KMS-11 (cell line): ENCODE measurements around the gene ADISSP.

Experiments
- H2AFZ ChIP-seq: fragments of 200-600 bp; sonication (generic); 2 replicates; pipeline ENCODE4 v1.6.1; 2016; ENCODE audit warnings: antibody characterized with exemption, mixed run types, low read depth
- H3K27ac ChIP-seq: fragments of 200-600 bp; sonication (generic); 2 replicates; pipeline ENCODE4 v1.6.1; 2016; ENCODE audit warnings: mild to moderate bottlenecking, mixed run types
- H3K27me3 ChIP-seq: fragments of 200-600 bp; sonication (generic); 2 replicates; pipeline ENCODE4 v1.6.1; 2017; ENCODE audit warnings: mild to moderate bottlenecking, low read depth, mixed run types, moderate library complexity; ENCODE audit not compliant: insufficient read depth
- H3K36me3 ChIP-seq: fragments of 200-600 bp; sonication (generic); 2 replicates; pipeline ENCODE4 v1.6.1; 2017; ENCODE audit warnings: mild to moderate bottlenecking, mixed run types; ENCODE audit not compliant: insufficient read depth
- H3K4me1 ChIP-seq: fragments of 200-600 bp; sonication (generic); 2 replicates; pipeline ENCODE4 v1.6.1; 2016; ENCODE audit warnings: mild to moderate bottlenecking, low read depth, mixed run types; ENCODE audit not compliant: poor library complexity, severe bottlenecking
- H3K4me2 ChIP-seq: fragments of 200-600 bp; sonication (generic); 2 replicates; pipeline ENCODE4 v1.7.0; 2016; ENCODE audit warnings: mild to moderate bottlenecking, mixed run types
- H3K4me3 ChIP-seq: fragments of 200-600 bp; sonication (generic); IDR thresholded peaks from 2 replicates; pipeline ENCODE4 v1.6.1; 2017; ENCODE audit warnings: low read depth, low read length, mixed read lengths; ENCODE audit not compliant: insufficient read depth
- H3K79me2 ChIP-seq: fragments of 200-600 bp; sonication (generic); 2 replicates; pipeline ENCODE4 v1.6.1; 2016; ENCODE audit warnings: low read depth, mixed run types; ENCODE audit not compliant: insufficient read depth
- H3K9ac ChIP-seq: fragments of 200-600 bp; sonication (generic); 2 replicates; pipeline ENCODE4 v1.6.1; 2016; ENCODE audit warnings: mild to moderate bottlenecking, mixed run types
- H4K20me1 ChIP-seq: fragments of 200-600 bp; sonication (generic); 2 replicates; pipeline ENCODE4 v1.6.1; 2016; ENCODE audit warnings: mild to moderate bottlenecking, mixed run types; ENCODE audit not compliant: insufficient read depth
- TF ChIP-seq, protein P1 (sequence below): fragments of 200-600 bp; sonication (generic); conservative IDR thresholded peaks from 2 replicates; pipeline ENCODE4 v1.6.1; 2017; ENCODE audit warnings: low read depth, mild to moderate bottlenecking, antibody characterized with exemption, low read length, moderate library complexity, mixed read lengths

Gene ADISSP

DNA sequence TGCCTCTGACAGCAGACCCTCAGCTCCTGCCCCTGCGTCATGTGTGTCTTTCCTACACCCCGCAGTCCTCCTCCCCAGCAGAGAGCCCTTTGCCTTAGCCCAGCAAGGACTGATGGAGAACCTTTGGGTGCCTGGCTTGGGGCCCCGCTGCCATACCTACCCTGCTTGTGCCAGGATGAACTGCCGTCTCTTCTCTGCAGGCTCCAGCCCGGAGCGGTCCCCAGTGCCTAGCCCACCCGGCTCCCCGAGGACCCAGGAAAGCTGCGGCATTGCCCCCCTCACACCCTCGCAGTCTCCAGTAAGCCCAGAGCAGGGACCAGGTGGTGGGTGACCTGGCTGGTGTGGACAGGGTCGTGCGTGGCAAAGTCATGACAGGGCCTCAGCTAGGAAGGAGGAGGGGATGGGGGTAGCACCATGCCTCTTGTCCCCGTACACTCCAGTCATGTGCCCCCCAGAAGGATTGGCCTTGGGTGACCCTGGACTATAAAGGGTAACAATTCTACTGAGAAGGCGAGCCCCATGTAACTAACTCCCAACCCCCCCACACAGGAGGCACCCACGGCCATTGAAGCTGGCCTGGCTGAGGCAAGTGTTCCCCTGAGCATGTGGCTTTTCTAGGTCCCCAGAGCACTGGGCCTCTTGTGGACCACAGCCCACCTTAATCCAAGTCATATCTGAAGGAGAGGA is 26.8 kb downstream of the ADISSP start:
- H3K36me3 ChIP-seq, result no peaks in the 10 kb centered on the region
- no peak overlapping the region for H3K4me2 ChIP-seq
- no peak overlapping the region for H3K4me3 ChIP-seq
- TF ChIP-seq, protein P1, sequence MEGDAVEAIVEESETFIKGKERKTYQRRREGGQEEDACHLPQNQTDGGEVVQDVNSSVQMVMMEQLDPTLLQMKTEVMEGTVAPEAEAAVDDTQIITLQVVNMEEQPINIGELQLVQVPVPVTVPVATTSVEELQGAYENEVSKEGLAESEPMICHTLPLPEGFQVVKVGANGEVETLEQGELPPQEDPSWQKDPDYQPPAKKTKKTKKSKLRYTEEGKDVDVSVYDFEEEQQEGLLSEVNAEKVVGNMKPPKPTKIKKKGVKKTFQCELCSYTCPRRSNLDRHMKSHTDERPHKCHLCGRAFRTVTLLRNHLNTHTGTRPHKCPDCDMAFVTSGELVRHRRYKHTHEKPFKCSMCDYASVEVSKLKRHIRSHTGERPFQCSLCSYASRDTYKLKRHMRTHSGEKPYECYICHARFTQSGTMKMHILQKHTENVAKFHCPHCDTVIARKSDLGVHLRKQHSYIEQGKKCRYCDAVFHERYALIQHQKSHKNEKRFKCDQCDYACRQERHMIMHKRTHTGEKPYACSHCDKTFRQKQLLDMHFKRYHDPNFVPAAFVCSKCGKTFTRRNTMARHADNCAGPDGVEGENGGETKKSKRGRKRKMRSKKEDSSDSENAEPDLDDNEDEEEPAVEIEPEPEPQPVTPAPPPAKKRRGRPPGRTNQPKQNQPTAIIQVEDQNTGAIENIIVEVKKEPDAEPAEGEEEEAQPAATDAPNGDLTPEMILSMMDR, result no peak
- no peaks in the 10 kb centered on the region for H4K20me1 ChIP-seq
- no peak overlapping the region for H2AFZ ChIP-seq
- no peaks in the 10 kb centered on the region for H3K27me3 ChIP-seq
- no peaks in the 10 kb centered on the region for H3K79me2 ChIP-seq
- no peaks in the 10 kb centered on the region for H3K4me1 ChIP-seq
- H3K9ac ChIP-seq, result no peak overlapping the region
- no peak overlapping the region for H3K27ac ChIP-seq

DNA sequence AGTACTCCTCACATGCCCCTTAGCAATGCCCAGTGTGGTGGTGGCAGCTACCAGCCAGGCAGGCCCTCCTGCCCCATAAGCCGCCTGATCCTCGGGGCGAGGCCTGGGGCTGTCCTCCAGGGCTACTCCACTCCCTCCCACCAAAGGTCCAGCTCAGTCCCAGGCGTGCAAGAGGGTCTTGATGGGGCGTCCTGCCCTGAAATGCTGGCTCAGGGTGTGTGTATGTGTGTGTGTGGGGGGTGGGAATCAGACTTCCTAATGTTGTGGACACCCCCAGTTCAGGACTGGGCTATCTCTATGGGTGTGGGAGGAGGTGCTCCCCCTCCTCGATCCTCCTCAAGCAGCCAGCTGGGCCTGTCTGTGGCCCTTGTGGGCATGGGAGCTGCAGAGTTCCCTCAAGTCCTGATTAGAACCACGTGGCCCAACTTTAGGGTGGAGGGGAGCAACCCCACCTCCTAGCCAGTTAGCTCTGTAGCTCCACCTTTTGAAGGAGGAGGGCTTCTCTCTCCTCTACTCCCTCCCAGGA is 27.6 kb downstream of the ADISSP start:
- Histone ChIP-seq H3K79me2 (no peaks in the 10 kb centered on the region), H3K4me2 (no peak overlapping the region), H2AFZ (no peak overlapping the region), H3K27me3 (no peaks in the 10 kb centered on the region), H3K27ac (no peak overlapping the region), H3K4me1 (no peaks in the 10 kb centered on the region), H4K20me1 (no peaks in the 10 kb centered on the region), H3K4me3 (no peak overlapping the region), H3K9ac (no peak overlapping the region), H3K36me3 (no peaks in the 10 kb centered on the region)
- TF ChIP-seq, protein P1, result no peak

DNA sequence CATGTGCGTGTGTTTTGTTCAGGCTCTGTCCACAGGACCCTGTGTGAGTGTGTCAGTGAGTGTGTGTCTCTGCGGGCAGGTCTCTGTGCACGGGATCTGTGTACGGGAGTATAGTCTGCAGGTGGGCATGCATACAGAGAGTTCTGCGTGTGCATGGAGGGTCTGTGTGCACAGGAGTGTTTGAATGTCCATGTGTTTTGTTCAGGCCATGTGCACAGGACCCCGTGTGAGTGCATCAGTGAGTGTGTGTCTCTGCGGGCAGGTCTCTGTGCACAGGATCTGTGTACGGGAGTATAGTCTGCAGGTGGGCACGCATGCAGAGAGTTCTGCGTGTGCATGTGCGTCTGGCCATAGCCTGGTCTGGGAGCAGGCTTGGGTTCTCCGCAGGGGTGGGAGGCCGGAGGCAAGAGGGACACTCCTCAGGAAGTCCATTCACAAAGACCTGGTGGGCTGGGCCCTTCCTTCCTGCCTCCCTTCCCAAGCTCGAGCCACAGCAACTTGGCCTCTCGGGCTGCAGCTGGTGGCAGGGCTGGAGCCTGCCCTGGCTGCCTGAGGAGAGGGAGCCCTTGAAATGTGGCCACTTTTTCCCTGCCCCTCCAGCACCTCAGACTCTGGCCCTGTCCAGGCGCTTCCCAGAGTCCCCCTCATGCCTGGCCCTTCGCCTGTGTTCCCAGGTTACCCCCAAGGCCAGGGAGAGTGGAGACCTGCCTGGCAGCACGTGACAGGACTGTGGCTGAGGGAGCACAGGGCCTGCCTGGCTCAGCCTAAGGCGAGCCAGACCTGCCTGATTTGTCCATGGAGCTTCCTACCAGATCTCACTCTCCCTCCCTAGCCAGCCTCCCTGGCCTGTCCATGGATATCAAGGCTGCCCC is 28.3 kb downstream of the ADISSP start:
- no peaks in the 10 kb centered on the region for H3K4me1 ChIP-seq
- H3K36me3 ChIP-seq, result no peaks in the 10 kb centered on the region
- H3K27ac ChIP-seq, result no peak overlapping the region
- no peaks in the 10 kb centered on the region for H3K27me3 ChIP-seq
- H3K79me2 ChIP-seq, result no peaks in the 10 kb centered on the region
- H3K4me2 ChIP-seq, result no peak overlapping the region
- H3K9ac ChIP-seq, result no peak overlapping the region
- no peaks in the 10 kb centered on the region for H4K20me1 ChIP-seq
- H2AFZ ChIP-seq, result no peak overlapping the region
- TF ChIP-seq, protein P1, result no peak
- no peak overlapping the region for H3K4me3 ChIP-seq

DNA sequence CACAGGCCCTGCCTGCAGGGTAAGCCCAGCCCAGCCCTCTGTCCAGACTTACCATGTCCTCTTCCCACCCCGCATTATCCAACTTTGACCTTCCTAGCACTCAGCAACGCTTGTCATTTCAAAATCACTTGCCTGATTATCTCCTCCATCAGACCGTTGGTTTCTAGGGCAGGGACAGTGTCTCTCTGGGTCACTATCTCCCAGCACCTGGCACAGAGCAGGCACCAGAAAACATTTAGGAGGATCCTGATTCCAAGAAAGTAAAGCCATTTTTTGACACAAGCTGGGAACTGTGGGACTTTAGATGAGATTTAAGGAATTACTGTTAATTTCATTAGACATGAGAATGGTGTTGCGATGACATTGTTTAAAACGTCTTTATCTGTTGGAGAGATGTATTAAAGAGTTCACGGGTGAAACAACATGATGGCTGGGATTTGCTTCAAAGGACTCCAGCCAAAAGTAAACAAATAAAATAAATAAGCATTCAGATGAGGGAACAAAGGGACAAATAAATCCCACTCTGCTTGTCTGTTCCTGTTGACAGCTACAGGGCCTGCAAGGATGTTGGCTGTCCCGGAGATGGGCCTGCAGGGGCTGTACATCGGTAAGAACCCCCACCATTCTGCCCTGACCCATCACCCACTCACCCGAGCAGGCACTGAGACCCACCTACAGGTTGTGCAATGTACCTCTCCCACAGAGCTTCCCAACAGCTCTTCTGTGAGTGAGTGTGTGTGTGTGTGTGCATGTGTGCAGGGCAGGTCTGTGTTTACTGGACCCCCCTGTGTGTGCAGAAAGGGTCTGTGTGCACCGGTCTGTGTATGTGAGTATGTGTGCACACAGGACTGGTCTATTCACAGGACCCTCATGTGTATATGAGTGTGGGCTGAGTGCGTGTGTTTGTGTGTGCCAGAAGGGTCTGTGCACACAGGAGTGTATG is 29.2 kb downstream of the ADISSP start:
- Histone ChIP-seq H3K79me2 (no peaks in the 10 kb centered on the region), H3K4me3 (no peak overlapping the region), H3K4me1 (no peaks in the 10 kb centered on the region), H4K20me1 (no peaks in the 10 kb centered on the region), H3K36me3 (no peaks in the 10 kb centered on the region), H3K4me2 (no peak overlapping the region), H3K27ac (no peak overlapping the region), H2AFZ (no peak overlapping the region), H3K9ac (no peak overlapping the region), H3K27me3 (no peaks in the 10 kb centered on the region)
- TF ChIP-seq, protein P1, result no peak
